GOT3 (cell line): ENCODE data around the gene ERMAP.

ENCODE experiments used
- DNase-seq: peaks from one replicate; lab custom pipeline; 2025; ENCODE audit warnings: mixed read lengths; lab: John Stamatoyannopoulos, UW

The ERMAP gene, protein sequence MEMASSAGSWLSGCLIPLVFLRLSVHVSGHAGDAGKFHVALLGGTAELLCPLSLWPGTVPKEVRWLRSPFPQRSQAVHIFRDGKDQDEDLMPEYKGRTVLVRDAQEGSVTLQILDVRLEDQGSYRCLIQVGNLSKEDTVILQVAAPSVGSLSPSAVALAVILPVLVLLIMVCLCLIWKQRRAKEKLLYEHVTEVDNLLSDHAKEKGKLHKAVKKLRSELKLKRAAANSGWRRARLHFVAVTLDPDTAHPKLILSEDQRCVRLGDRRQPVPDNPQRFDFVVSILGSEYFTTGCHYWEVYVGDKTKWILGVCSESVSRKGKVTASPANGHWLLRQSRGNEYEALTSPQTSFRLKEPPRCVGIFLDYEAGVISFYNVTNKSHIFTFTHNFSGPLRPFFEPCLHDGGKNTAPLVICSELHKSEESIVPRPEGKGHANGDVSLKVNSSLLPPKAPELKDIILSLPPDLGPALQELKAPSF

DNA sequence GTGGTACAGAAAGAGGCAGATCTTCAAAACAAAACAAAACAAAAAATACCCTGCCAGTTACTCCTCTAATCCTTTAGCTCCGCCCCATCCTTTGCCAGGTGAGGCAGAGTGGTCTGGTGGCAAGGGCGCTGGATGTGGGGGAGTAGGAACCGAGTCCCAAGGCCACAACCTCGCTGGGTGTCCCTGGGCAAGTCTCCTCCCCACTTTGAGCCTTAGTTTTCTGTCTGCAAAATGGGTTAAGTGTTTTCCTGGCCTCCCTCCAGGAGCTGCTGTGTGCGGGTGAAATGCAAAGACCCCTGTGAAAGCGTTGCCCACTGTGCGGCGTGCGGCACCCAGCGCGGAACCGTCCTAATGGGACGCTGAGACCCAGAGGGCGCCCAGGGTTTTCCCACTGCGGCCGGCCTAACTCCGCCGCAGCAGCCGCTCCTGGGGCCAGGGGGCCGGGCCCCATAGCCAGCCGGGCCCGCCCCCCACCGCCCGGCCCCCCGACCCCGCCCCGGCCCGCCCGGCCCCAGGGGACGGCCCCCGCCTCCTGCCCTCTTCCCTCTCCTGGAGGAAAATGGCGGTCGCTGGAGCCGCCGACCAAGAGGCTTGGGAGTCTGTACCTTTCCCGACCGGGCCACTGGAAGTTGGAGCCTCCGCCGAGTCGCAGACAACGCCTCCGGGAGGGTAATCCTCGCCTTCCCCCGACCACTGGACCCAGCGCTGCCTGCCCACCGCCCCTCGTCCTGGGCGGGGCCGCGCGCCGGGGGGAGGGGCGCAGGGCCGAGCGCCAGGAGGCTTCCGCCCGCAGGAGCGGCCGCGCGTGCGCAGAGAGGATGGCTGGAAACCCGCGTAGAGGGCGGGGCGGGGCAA lies at the start of gene ERMAP, which contains the start of gene SVBP:
Gene ERMAP, plus strand, starts transcription at position 538 of the 855 bp plus-strand sequence. CDS start 13,327 bp downstream, outside the sequence.
Gene SVBP, minus strand, starts transcription at position 813 of the 855 bp plus-strand sequence. CDS start 853 bp downstream, outside the sequence.
- DNase-seq: peak; percentile 89

DNA sequence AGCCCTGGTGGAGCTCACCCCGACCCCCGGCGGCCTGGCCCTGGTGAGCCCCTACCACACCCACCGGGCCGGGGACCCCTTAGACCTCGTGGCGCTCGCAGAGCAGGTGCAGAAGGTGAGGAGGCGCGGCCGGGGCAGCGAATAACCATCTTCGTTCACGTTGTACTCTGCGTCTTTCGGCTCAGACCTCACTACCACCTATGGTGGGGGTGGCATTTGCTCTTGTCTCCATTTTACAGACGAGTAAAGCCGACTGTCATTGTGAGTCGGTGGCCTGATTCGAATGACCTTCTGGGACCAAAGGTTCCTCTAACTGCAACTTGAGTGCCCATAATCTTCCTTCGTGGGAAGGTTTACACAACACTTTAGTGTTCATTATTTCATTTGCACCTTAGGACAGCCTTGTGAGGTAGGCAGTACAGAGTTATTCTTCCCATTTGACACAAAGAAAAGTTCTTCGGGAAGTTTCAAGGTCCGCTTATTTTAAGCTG lies 49.4 kb upstream of the ERMAP start:
- no peak for DNase-seq

DNA sequence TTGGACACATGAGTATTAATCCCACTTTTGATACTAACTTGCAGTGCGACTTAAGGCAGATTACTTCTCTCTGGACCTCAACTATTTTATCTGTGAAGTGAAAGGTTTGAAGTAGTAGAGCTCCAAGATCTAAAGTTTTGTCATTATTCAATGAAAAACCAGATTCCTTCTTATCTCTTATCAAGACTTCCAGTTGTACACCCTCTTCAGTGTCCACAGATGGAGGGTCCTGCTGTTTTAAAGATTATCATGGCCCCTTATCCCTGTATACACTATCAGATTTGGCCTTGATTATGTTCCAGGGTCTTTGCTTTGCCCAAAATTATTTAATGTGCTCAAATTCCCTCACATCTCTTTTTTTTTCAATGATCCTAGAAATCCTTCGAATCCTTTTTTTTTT lies 48.8 kb upstream of the ERMAP start:
- no peak for DNase-seq

DNA sequence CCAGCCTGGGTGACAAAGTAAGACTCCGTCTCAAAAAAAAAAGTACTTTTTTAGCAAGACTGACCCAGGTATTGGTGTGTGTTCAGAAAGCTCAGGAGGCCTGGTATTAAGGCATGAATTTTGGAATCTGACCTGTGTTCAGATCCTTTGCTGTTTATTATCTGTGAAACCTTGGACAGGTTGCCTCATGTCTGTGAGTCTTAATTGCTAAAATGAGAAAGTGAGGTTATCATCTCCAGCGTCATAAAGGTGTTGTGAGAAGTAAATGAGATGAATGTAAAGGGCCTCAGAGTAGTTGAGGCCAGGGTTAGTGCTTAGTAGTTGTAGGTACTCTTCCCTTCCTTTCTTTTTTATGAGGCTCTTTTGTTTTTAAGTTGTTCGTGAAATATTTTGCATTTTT lies 47.1 kb upstream of the ERMAP start:
- no peak for DNase-seq

DNA sequence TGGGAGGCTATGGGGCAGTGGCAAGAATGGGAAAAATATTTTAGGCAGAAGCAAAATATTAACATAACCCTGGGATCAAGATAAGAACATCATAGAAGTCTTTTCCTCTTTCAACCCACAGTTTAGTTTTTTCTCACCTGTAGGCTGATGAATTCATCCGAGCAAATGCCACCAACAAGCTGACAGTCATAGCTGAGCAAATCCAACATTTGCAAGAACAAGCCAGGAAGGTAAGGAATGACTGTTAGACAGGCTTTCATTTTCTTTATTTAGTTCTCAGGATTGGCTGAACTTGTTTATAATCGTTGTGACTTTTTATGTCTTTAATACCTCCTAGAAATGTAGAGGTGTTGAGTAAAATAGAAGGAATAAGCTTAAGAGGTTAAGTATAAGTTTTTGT lies 43.5 kb upstream of the ERMAP start:
- DNase-seq: no peak

DNA sequence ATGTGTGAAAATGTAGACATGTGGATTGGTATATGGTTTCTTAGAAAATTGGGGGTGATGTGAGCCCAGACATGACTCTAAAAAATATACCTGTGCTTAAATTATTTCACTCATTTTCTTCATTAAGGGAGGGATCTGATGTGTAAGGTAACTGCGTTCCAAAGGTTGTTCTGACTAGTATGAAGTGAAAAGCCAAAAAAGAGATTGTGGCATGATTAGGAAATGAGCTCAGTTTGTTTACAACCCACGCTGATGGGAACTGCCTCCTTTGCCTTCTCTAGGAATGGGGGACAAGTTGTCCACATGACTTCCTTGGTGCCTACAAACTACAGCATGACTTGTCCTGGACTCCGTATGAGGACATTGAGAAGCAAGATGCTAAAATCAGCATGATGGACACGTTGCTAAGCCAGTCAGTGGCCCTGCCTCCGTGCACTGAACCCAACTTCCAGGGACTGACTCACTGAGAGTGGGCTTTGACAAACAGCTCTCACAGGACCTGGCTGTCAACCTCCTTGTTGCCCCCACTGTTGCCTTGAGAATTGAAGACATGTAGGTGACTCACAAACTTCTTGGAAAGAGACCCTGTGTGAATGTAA lies 41.9 kb upstream of the ERMAP start:
- no peak for DNase-seq

DNA sequence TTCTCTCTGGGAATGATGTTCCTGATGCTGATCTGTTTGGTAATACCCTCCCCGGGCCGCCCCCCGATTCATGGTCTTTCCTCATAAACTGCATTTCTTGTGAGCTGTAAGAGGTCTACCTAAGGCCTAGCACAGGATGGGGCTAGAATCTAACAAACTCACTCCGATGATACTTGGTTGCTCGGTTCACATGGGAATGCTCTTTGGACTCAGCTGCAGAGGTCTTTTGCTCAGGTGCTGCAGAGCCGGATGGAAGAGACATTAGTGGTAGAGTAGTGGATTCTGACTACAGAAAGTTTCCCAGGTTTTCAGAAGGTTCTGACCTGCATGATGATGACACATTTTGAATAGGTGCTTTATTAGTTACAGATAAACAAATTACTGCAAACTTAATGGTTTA lies 40.4 kb upstream of the ERMAP start:
- no peak for DNase-seq

DNA sequence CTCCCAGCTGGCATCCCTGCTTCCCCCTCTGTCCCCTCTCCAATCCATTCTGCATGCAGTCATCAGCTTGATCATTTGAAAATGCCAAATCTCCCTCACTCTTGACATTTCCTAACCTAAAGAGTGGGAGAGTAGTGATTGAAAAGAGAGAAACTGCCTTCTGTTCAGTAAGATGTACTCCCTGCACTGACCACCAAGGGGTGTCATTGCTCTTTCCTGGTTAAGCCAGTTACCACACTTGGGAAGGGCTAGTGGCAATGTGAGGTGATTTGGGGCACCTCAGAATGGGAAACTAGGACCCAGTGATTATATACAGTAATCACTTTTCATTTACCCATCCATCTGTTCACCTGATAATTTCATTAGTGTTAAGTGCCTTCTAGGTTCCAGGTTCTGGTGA lies 39.1 kb upstream of the ERMAP start:
- no peak for DNase-seq

DNA sequence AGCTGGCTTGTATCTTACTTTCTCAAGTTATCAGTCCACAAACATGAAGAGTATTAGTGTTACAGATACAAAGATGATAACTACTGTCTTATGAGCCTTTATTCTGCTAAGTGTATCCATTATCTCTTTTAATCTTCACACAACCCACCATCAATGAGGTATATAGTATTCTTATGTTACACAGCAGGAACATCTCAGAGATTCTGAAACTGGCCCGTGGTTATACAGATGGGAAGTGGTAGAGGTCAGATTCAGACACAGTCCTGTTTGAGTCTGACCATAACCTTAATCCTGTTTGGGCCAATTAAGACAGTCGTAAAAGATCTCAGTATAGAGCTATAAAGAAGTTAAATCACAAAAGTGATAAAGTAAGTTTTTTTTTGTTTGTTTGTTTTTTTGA lies 37.2 kb upstream of the ERMAP start:
- DNase-seq: no peak

DNA sequence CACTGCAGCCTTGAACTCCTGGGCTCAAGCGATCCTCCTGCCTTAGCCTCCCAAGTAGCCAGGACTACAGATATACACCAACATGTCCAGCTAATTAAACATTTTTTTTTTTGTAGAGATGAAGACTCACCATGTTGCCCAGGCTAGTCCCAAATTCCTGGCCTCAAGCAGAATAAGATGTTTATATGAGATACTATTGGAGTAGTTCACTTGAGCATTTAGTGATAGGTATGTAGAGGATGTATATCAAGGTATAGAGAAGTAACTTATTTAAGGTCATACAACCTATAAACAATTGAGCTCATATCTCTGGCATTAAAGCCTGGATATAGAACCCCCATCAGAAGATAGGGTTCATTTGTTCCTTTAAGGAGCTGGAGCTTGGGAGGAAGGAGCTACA lies 36.7 kb upstream of the ERMAP start:
- no peak for DNase-seq

DNA sequence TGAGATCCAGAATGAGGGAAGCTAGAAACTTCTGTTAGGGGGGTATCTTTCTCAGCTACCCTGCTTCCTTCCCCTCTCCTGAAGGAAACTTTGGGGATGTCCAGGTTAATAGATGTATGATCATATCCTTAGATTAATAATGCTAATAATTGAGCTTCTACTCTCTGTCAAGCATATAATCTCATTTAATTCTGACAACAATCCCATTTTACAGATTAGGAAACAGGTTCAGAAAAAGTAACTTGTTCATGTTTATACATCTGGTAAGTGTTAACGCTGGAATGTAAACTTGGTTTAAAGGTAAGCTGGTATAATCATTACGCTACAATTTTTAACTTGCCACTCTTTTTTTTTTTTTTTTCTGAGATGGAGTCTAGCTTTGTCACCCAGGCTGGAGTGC lies 33.8 kb upstream of the ERMAP start:
- no peak for DNase-seq

DNA sequence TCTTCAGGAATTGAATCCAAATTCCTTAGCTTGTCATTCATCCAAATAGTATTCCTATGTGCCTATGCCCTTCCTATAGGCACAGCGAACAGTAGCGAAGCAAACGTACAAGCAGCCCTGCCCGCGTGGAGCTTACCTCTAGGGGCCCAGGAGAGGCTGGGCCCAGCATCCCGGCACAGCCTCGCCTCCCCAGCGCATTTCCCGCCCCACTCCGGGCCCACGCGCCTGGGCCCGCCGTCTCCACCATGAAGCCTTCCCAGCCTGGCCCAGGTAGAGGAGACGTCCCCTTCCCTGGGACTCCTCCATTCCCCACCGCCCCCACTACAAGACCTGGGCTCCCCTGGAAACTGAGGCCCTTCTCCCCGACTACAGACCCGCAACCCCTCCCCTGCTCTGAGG lies 32.4 kb upstream of the ERMAP start:
- DNase-seq: no peak

DNA sequence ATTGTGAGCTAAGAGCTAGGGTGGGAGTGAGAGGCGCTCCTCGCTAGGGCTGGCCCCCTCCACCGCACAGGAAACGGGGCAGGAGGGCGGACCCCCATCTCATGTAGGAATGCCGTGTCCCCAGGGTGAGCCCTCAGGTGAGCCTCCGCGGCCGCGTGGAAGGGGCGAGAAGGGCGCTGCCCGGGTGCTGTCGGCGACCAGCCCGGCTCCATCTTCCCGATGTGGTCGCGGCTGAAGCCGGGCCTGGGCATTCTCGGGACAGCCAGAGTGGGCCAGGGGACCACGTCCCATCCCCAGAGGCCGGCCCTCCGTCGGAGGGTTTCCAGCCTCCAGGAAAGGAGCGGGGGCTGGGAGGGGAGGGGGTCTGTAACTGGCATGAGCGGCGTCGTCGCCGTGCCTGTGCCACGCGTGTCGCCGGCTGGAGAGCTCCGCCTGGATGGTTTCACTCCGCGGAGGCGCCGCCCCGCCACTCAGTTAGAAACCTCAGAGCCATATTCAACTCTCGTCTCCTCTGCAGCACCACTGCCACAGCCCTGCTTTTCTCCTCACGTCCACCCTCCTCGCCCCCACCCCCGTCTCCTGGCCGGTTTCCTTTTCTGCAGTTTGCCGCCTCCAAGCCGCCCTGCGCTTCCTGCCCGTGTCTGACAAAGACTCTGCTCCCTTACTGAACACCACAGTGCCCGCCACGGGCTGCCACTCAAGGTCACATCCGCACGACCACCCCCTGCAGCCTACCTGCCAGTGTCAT lies 31.8 kb upstream of the ERMAP start, which contains the start of gene TMEM269:
Gene TMEM269, plus strand, starts transcription at position 46 of the 748 bp plus-strand sequence. CDS start 4,903 bp downstream, outside the sequence.
- DNase-seq: no peak

DNA sequence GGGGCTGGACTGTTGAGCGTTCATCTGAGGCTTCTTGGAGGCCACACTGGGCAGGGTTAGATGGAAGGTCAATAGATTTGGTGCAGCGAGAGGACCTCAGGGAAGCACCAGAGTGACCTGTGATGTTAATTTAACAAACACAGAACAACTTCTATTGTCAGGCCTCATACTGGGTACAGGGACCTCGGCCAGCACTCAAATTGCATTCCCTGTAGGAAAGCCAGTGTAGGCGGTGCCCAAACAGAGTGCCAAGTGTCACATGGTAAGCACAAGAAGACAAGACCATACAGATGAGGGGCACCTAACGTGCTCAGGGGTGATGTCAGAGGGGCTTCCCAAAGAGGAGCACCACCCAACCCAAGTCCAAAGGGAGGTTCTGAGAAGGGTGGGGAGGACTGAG lies 30.8 kb upstream of the ERMAP start:
- no peak for DNase-seq

DNA sequence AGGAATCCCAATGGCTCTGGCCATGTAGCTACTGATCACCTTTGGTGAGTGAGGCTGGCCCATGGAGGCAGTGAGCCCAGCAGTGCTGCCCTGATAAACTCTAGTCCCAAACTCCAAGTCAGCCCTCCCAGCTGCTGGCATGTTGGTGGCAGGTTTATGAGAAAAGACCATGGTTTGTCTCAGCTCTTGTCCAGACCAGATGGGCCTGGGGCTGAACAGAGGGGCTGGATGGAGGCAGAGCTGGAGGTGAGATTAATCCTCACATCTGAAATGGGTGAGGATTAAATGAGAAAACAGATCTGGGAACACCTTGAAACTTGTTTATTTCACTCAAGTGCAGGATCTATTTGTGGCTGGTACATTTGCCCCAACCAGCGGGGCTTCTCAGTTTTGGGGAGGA lies 28.9 kb upstream of the ERMAP start:
- DNase-seq: no peak

DNA sequence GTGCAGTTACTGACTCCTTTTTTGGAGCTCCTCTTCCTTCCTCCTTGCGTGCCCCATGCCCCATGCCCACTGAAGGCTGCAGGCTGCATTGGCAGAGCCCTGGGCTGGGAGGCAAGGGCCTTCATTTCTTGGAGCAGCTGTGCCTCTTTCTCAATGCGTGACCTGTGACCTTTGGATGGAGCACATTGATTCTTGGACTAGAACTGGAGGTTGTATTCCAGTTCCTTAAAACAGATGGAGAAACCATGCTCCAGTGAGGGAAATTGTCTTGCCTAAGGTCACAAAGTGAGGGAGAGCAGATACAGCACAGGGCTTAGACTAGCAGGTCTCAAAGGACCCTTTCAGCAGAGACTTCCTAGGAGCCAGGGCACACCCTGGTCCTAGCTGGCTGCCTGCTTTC lies 23.1 kb upstream of the ERMAP start:
- no peak for DNase-seq

DNA sequence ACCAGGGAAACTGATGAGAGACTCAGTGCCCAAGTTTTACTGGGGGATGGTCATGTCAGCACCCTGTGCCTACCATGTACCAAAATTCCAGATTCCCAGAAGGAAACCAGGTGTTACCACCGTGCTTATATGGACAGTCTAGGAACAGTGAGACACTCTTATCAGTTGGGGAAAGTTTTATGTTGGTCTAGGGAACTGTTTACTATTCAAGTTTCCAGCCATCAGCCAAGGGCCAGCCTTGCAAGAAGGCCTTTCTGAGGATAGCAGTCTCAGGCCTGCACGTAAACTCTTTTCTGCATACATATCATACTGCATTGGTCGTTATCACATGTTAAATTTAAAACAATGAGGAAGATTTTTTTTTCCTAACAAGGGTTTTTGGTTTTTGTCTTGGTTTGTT lies 19.5 kb upstream of the ERMAP start:
- no peak for DNase-seq

DNA sequence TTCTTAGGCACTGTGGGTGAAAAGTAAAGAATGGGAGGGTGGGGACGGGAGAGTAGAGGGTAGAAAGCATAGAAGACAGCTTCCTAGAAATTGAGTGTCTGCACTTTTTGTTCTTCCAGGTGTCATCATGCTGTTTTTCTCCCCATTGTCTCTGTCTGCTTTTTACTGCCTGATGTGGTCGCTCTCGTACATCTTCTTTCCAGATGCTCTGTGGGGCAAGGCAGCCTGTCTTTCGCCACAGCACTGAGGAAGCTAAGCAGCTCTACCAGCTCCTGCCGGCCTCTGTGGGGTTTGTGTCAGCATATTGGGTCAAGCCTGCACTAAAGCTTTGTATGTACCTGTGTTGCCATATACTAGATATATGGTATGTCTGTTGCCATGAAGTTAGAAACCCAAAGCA lies 18.9 kb upstream of the ERMAP start:
- DNase-seq: no peak

DNA sequence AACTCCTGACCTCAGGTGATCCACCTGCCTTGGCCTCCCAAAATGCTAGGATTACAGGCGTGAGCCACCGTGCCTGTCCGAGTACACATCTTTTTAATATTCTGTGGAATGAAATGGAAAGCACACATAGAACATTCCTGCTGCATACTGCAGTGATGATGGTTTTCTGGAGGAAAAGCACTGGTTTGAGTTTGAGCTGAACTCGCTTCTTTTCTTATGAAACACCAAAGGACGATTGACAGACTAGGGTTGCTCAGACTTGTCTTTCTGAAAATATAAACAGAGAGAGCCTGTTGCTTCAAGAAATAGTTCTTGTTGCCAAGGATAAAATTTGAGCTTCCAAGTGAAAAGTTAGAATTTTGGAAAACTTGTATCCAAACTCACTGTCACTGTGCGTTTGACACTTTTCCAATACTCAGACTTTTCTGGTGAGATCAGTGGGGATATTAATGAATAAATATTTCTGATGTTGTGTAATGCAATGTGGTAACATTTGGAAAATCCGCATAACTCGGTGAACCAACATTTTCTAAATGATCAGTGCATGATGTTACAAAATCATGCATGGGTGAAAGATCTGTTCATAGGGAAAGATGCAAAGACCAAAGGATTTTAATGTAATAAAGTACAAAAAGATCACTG lies 15.0 kb upstream of the ERMAP start:
- no peak for DNase-seq

DNA sequence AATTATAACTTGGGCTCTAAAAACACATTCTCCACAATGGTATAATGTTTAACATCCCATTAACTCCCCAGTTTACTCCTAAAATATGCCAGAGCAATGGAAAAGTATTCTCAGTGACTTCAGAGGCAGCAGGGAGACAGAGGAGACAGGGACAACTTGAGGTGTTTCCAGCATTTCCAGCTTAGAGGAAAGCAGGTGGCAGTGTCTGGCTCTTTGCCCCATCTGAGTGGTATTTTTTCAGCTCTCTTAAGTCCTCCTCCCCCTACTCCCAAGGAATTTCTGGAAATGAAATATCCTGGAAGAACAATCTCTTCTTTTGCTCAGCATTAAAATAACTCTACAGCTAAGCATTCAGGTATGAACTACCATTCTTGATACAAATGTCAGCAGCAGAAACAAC lies 10.8 kb upstream of the ERMAP start:
- no peak for DNase-seq

DNA sequence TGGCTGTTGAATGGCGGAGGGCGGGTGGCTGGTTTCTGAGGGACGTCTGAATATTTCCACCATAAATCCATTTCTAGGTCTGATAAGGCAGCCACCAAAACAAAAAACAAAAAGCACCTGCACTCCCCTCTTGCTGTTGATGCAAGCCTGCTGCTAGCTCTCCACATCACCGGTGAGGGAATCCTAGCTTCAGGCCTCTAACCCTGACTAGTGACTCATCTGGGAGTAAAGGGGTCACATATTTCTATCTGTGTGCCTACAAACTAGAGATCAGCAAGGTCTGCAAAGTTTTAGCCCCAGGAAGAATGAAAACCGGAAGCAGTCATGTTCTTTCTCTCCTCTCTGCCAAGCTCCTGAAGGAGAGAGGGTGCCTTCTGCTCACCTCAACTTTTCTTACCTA lies 10.3 kb upstream of the ERMAP start:
- DNase-seq: no peak
